ENCODE measurements around the gene PLA2G2E.

The PLA2G2E gene

DNA sequence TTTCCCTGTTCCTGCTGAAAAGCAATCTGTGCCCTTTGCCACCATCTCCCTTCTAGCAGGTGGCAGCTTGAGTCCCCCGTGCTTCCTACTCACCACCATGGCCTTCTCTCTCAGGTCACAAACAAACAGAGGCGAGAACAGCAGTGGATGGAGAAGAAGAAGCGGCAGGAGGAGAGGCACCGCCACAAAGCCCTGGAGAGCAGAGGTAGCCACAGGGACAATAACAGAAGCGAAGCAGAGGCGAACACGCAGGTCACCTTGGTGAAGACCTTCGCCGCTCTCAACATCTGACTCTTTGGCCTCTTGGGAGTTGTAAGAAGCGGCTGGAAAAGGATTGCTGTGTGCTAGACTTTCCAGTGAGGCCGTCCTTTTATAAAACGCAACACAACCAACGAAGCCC, 16.0 kb downstream of the PLA2G2E start:
- Histone ChIP-seq H3K4me3 (ENCODE audit: low read depth, low read length) (no peak overlapping the region), H3K9ac (no peak overlapping the region), H3K79me2 (no peaks in the 10 kb centered on the region), H2AFZ (no peak overlapping the region), H3K4me1 (peaks cover 5% of the 10 kb centered on the region), H3K4me2 (ENCODE audit: low read length) (no peak overlapping the region), H3K36me3 (ENCODE audit: control insufficient read depth, insufficient read depth, low read length) (no peaks in the 10 kb centered on the region), H3K27ac (no peak overlapping the region), H3K9me3 (ENCODE audit: control insufficient read depth, low read length) (no peaks in the 10 kb centered on the region), H3K27me3 (ENCODE audit: control insufficient read depth, insufficient read depth, low read length) (no peaks in the 10 kb centered on the region)
- TF ChIP-seq, protein P1, sequence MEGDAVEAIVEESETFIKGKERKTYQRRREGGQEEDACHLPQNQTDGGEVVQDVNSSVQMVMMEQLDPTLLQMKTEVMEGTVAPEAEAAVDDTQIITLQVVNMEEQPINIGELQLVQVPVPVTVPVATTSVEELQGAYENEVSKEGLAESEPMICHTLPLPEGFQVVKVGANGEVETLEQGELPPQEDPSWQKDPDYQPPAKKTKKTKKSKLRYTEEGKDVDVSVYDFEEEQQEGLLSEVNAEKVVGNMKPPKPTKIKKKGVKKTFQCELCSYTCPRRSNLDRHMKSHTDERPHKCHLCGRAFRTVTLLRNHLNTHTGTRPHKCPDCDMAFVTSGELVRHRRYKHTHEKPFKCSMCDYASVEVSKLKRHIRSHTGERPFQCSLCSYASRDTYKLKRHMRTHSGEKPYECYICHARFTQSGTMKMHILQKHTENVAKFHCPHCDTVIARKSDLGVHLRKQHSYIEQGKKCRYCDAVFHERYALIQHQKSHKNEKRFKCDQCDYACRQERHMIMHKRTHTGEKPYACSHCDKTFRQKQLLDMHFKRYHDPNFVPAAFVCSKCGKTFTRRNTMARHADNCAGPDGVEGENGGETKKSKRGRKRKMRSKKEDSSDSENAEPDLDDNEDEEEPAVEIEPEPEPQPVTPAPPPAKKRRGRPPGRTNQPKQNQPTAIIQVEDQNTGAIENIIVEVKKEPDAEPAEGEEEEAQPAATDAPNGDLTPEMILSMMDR (IDR thresholded peaks at IDR 0.05): no peak

GRCh38 chr1:19903621-19904020, 19.8 kb downstream of the PLA2G2E start:
- no peak overlapping the region for H2AFZ ChIP-seq
- H3K36me3 ChIP-seq (ENCODE audit: control insufficient read depth, insufficient read depth, low read length): no peaks in the 10 kb centered on the region
- H3K79me2 ChIP-seq: no peaks in the 10 kb centered on the region

GRCh38 chr1:19901653-19902052, 21.8 kb downstream of the PLA2G2E start:
- Histone ChIP-seq H3K4me1 (no peaks in the 10 kb centered on the region), H3K4me2 (ENCODE audit: low read length) (no peak overlapping the region), H3K79me2 (no peaks in the 10 kb centered on the region), H3K27me3 (ENCODE audit: control insufficient read depth, insufficient read depth, low read length) (no peaks in the 10 kb centered on the region), H3K27ac (no peak overlapping the region), H3K36me3 (ENCODE audit: control insufficient read depth, insufficient read depth, low read length) (no peaks in the 10 kb centered on the region), H2AFZ (no peak overlapping the region), H3K4me3 (ENCODE audit: low read depth, low read length) (no peak overlapping the region), H3K9ac (no peak overlapping the region), H3K9me3 (ENCODE audit: control insufficient read depth, low read length) (no peaks in the 10 kb centered on the region)
- TF ChIP-seq, protein P1 (IDR thresholded peaks at IDR 0.05): no peak

More at GRCh38 chr1:19903621-19904020, 19.8 kb downstream of the PLA2G2E start:
- H3K9me3 ChIP-seq (ENCODE audit: control insufficient read depth, low read length): no peaks in the 10 kb centered on the region
- TF ChIP-seq, protein P1 (IDR thresholded peaks at IDR 0.05): no peak
- H3K27me3 ChIP-seq (ENCODE audit: control insufficient read depth, insufficient read depth, low read length): no peaks in the 10 kb centered on the region
- no peak overlapping the region for H3K4me2 ChIP-seq (ENCODE audit: low read length)
- no peak overlapping the region for H3K4me3 ChIP-seq (ENCODE audit: low read depth, low read length)
- no peak overlapping the region for H3K9ac ChIP-seq
- no peaks in the 10 kb centered on the region for H3K4me1 ChIP-seq
- H3K27ac ChIP-seq: no peak overlapping the region

DNA sequence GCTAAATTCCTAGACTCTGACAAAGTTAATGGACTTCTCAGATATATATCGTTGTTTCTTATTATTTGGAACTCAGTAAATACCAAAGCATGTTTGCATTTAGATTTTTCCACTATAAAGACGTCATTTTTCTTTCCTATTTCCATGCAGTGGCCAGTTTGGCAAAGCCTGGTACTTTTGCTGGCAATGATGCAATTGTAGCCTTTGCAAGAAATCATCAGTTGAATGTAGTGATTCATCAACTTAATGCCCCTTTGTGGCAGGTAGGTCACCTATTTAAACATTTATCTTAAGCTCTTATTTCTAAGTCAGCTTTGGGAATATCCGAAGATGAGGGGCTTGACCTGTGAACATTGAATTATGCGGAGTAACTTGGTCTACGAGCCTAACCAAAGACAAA, 29.2 kb downstream of the PLA2G2E start:
- Histone ChIP-seq H3K27me3 (ENCODE audit: control insufficient read depth, insufficient read depth, low read length) (no peaks in the 10 kb centered on the region), H2AFZ (no peak overlapping the region), H3K36me3 (ENCODE audit: control insufficient read depth, insufficient read depth, low read length) (no peaks in the 10 kb centered on the region), H3K79me2 (no peaks in the 10 kb centered on the region), H3K9ac (no peak overlapping the region), H3K4me3 (ENCODE audit: low read depth, low read length) (no peak overlapping the region), H3K9me3 (ENCODE audit: control insufficient read depth, low read length) (no peaks in the 10 kb centered on the region), H3K27ac (no peak overlapping the region), H3K4me1 (no peaks in the 10 kb centered on the region), H3K4me2 (ENCODE audit: low read length) (no peak overlapping the region)
- TF ChIP-seq, protein P1 (IDR thresholded peaks at IDR 0.05): no peak

- no peaks in the 10 kb centered on the region for H3K27me3 ChIP-seq (ENCODE audit: control insufficient read depth, insufficient read depth, low read length)
- H3K9me3 ChIP-seq (ENCODE audit: control insufficient read depth, low read length): no peaks in the 10 kb centered on the region
- no peaks in the 10 kb centered on the region for H3K79me2 ChIP-seq
- H3K9ac ChIP-seq: no peak overlapping the region
- H3K36me3 ChIP-seq (ENCODE audit: control insufficient read depth, insufficient read depth, low read length): no peaks in the 10 kb centered on the region
- H3K4me3 ChIP-seq (ENCODE audit: low read depth, low read length): no peak overlapping the region
- no peaks in the 10 kb centered on the region for H3K4me1 ChIP-seq
- H2AFZ ChIP-seq: no peak overlapping the region
- no peak overlapping the region for H3K27ac ChIP-seq
- no peak overlapping the region for H3K4me2 ChIP-seq (ENCODE audit: low read length)
- TF ChIP-seq, protein P1 (IDR thresholded peaks at IDR 0.05): no peak
Measured at GRCh38 chr1:19893687-19894086, 29.7 kb downstream of the PLA2G2E start.

All from parathyroid adenoma (tissue), 2 donors.